HG03571 (cell line): Measurements from ENCODE around the gene SYT14.
"Not testable (repeated sequence)": the region's sequence is repeated elsewhere in the genome, so short reads cannot be mapped to it uniquely, and the experiment has no call there.

ENCODE experiments used
- ATAC-seq: cut with Tn5 transposase; IDR thresholded peaks from one replicate; pipeline ENCODE4 v1.9.1; 2021; ENCODE audit not compliant: unreplicated experiment

Gene SYT14

DNA sequence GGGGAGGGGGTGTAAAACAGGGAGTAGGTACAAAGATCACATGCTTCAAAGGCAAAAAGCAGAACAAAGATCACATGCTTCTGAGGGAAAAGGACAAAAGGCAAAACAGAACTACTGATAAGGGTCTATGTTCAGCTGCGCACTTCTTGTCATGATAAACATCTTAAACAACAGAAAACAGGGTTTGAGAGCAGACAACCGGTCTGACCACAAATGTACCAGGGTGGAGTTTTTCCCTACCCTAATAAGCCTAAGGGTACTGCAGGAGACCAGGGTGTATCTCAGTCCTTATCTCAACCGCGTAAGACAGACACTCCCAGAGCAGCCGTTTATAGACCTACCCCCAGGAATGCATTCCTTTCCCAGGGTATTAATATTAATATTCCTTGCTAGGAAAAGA is 258.2 kb downstream of the SYT14 start:
- not testable (repeated sequence) for ATAC-seq

- ATAC-seq: no peak
Observed at GRCh38 chr1:210198840-210199239, 260.8 kb downstream of the SYT14 start.

DNA sequence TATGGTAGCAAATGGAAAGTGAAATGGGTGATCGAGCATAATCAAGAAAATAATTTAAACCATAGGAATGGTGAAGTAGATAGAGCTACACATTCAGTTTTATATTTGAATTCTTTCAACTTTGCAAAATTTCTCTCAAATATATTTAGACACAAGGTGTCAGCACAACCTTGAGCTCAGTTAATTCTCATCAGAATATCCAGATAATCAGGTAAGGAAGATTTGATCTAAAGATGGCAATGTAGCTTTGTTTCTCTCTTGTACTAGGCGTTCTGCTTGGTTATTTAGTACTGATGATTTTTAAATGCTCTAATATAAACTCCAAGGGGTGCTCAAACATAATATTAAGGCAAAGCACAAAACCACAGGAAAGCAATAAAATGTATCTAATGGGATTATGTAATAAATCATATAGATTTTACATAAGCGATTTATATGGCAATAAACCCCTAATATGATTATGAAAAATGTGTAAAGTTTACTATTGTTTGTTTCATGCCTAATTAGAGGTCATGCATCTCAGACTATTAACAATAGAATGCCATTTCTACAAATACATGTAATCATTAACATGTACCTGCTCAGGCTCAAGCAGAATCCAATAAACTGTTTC is 262.2 kb downstream of the SYT14 start:
- no peak for ATAC-seq

DNA sequence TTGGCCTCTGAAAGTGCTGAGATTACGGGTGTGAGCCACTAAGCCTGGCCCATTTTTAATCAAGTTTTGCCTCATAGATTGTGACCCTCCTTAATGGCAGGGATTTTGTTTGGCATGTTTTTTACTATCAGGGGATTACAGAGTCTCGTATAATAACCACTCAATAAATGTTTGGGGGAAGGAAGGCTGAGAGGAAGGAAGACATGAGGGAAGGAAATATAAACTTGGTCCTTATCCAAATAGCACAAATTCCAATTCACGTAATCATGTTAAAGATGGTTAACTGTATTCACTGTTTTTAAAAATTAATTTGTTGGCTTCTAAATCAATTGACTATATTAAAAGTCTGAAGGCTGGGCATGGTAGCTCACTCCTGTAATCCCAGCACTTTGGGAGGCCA is 263.7 kb downstream of the SYT14 start:
- ATAC-seq: no peak

DNA sequence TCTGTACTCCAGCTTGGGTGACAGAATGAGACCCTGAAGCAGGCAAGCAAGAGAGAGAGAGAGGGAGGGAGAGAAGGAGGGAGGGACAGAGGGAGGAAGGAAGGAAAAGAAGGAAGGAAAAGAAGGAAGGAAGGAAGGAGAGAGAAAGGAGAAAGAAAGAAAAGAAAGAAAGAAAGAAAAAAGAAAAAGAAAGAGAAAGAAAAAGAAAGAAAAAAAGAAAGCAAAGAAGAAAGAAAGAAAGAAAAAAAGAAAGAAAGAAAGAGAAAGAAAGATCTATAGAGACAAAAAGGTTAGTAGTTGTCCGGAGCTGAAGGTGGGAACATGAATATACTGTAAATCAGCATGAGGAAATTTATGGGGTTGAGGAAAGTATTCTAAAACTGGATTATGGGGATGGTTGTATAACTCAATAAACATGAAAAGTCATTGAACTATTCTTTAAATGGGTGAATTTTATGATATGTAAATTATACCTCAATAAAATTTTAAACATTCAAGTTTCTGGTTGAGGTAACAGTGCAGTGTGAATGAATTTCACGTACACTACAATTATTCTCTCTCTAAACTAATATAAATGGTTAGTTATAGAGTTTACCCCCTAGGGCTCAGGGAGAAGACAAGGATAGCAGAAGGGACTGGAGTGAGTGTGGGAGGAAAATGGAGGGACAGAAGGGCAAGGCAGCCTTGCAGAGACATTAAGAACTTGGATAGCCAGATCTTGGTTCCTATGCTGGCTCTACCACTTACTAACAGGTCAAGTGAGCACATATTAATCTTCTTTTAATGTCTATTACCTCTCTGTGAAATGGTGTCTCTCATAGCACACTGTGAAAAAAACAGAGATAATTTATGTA is 269.8 kb downstream of the SYT14 start:
- ATAC-seq: no peak

DNA sequence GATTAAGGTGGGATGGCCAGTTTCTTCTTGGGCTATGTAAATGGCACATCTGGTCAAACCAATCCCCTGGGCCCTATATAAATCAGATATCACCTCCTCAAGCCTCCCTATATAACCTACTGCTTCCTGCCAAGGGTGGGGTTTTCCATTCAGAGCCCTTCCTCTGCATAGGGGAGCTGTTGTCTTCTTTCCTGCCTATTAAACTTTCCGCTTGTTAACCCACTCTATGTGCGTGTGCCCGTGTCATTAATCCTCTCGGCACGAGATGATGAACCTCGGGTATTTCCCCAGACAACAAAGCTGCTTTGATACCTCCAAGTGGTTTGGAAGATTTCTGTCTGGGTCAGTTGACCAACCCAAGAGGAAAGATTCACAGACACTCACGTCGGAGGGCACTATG is 275.3 kb downstream of the SYT14 start:
- no peak for ATAC-seq

- no peak for ATAC-seq
Observed at GRCh38 chr1:210214573-210215409, 276.8 kb downstream of the SYT14 start.

DNA sequence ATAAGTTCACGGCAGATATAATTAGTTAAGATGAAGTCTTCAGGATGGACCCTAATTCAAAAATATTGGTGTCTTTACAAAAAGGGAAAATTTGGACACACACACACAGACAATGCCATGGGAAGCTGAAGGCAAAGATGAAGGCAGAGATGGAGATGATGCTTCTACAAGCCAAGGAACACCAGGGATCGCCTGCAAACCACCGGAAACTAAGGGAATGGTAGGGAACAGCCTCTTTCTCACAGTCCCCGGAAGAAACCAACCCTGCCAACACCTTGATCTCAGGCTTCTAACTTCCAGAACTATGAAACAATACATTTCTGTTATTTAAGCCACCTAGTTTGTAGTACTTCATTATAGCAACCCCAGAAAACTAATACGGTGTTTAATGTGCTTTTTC is 279.5 kb downstream of the SYT14 start:
- ATAC-seq: no peak

- ATAC-seq: no peak
Observed at GRCh38 chr1:210218047-210218446, 280.0 kb downstream of the SYT14 start.
